HCT116 (cell line): Measurements from ENCODE around the gene TMEM50B. TPM values are rescaled to one million over a fixed set of nuclear protein-coding genes. Genes with fewer than 3 reads are reported as not detected.

ENCODE experiments used
- ATAC-seq: fragments of 200-7000 bp; cut with Tn5 transposase; 2 replicates; pipeline ENCODE4 v1.9.1; 2020; ENCODE audit warnings: mild to moderate bottlenecking, moderate library complexity
- BruUV-seq: library from RNA; stranded (reverse); fragments of 400-500 nt; replicated peaks from 2 replicates; lab custom pipeline; 2021; lab: Mats Ljungman, UMichigan
- CTCF ChIA-PET: fragments of 300-600 bp; sonication (Branson Sonifier 250); formaldehyde crosslinking; loops from one replicate; lab custom pipeline; 2021; ENCODE audit warnings: antibody characterized with exemption; lab: Charles Lee
- POLR2A ChIA-PET: fragments of 300-600, 350-600 bp; sonication (Branson Sonifier 250); formaldehyde crosslinking; loops from one replicate; lab custom pipeline; 2021; ENCODE audit warnings: antibody characterized with exemption; lab: Charles Lee
- RAD21 ChIA-PET, 2 experiments: fragments of 300-600 bp; sonication (Branson Sonifier 250); formaldehyde crosslinking; loops; one replicate each; lab custom pipeline; 2023; ENCODE audit warnings: low total read pairs in 2 of 2; ENCODE audit not compliant: uncharacterized antibody in 2 of 2, unreplicated experiment in 2 of 2, low non-redundant PET in 1 of 2; lab: Charles Lee
- DNase-seq: peaks from one replicate; pipeline ENCODE4 v3.0.0-alpha.2; 2010; ENCODE audit warnings: low read depth, low spot score
- H2AFZ ChIP-seq: fragments of 200-600 bp; shearing (Covaris generic), sonication (generic); 2 replicates; pipeline ENCODE4 v1.6.1; 2017; ENCODE audit warnings: low read depth, mixed run types, mixed read lengths, antibody characterized with exemption, low read length; ENCODE audit not compliant: poor library complexity, severe bottlenecking
- H3K27ac ChIP-seq: 2 replicates; pipeline ENCODE4 v1.5.1; 2012; ENCODE audit warnings: low read depth, low read length
- H3K27me3 ChIP-seq: fragments of 200-600 bp; sonication (generic); 2 replicates; pipeline ENCODE4 v1.6.1; 2016; ENCODE audit warnings: mixed run types, low read length, mixed read lengths; ENCODE audit not compliant: insufficient read depth
- H3K36me3 ChIP-seq, 2 experiments: fragments of 200-500 bp in 1 of 2; fragments of 200-600 bp in 1 of 2; sonication (Bioruptor generic) in 1 of 2; sonication (generic) in 1 of 2; 2 replicates each; pipeline versions ENCODE4 v1.5.1 to v1.6.1; 2014 to 2016; ENCODE audit warnings: low read length in 2 of 2, inconsistent platforms in 1 of 2, mixed read lengths in 1 of 2, mixed run types in 1 of 2; ENCODE audit not compliant: insufficient read depth in 2 of 2, control insufficient read depth in 1 of 2
- H3K4me1 ChIP-seq, 2 experiments: fragments of 200-600 bp in 1 of 2; sonication (generic) in 1 of 2; 2 replicates each; pipeline versions ENCODE4 v1.5.1 to v1.6.1; 2012 to 2017; ENCODE audit warnings: low read length in 2 of 2, inconsistent platforms in 1 of 2, mild to moderate bottlenecking in 1 of 2, mixed read lengths in 1 of 2, mixed run types in 1 of 2, moderate library complexity in 1 of 2; ENCODE audit not compliant: insufficient read depth in 2 of 2, control insufficient read depth in 1 of 2
- H3K4me2 ChIP-seq: fragments of 200-600 bp; sonication (generic); 2 replicates; pipeline ENCODE4 v1.6.1; 2017; ENCODE audit warnings: mixed run types, low read length, mixed read lengths
- H3K4me3 ChIP-seq, 2 experiments: fragments of 200-600 bp in 1 of 2; sonication (generic) in 1 of 2; replicated peaks in 1 of 2; 2 replicates each; pipeline ENCODE4 v1.5.1; 2011 to 2016; ENCODE audit warnings: low read length in 2 of 2, control low read depth in 1 of 2, low read depth in 1 of 2, mild to moderate bottlenecking in 1 of 2, mixed read lengths in 1 of 2, mixed run types in 1 of 2
- H3K79me2 ChIP-seq: fragments of 200-600 bp; sonication (generic); 2 replicates; pipeline ENCODE4 v1.6.1; 2017; ENCODE audit warnings: mild to moderate bottlenecking, mixed run types, low read length, moderate library complexity, mixed read lengths; ENCODE audit not compliant: insufficient read depth
- H3K9ac ChIP-seq: fragments of 200-600 bp; sonication (generic); 2 replicates; pipeline ENCODE4 v1.6.1; 2016; ENCODE audit warnings: low read length, mixed read lengths
- H3K9me2 ChIP-seq: fragments of 200-600 bp; sonication (generic), shearing (Covaris generic); 2 replicates; pipeline ENCODE4 v1.6.1; 2017; ENCODE audit warnings: mixed run types, mild to moderate bottlenecking, moderate library complexity; ENCODE audit not compliant: insufficient read depth
- H3K9me3 ChIP-seq, 2 experiments: fragments of 200-500 bp in 1 of 2; fragments of 200-600 bp in 1 of 2; sonication (Bioruptor generic) in 1 of 2; sonication (generic) in 1 of 2; 2 replicates each; pipeline ENCODE4 v1.6.1; 2014 to 2017; ENCODE audit warnings: low read length in 2 of 2, mixed read lengths in 2 of 2, inconsistent platforms in 1 of 2, low read depth in 1 of 2, mild to moderate bottlenecking in 1 of 2, mixed run types in 1 of 2, moderate library complexity in 1 of 2; ENCODE audit not compliant: control insufficient read depth in 1 of 2, insufficient read depth in 1 of 2
- H4K20me1 ChIP-seq: fragments of 200-600 bp; sonication (generic), shearing (Covaris generic); 2 replicates; pipeline ENCODE4 v1.6.1; 2017; ENCODE audit warnings: mixed run types, mild to moderate bottlenecking, moderate library complexity; ENCODE audit not compliant: insufficient read depth
- ATF3 ChIP-seq: IDR thresholded peaks from 2 replicates; pipeline ENCODE4 v1.6.1; 2012
- CEBPB ChIP-seq: IDR thresholded peaks from 2 replicates; pipeline ENCODE4 v1.6.1; 2012; ENCODE audit warnings: low read depth
- CTCF ChIP-seq, 3 experiments: fragments of 200-600 bp in 1 of 3; sonication (generic) in 1 of 3; IDR thresholded peaks in 2 of 3; conservative IDR thresholded peaks in 1 of 3; 2 replicates each; pipeline ENCODE4 v1.5.1; 2012 to 2017; ENCODE audit warnings: low read depth in 2 of 3, low read length in 2 of 3, antibody characterized with exemption in 1 of 3, borderline replicate concordance in 1 of 3, control low read depth in 1 of 3, mild to moderate bottlenecking in 1 of 3, mixed read lengths in 1 of 3, mixed run types in 1 of 3, moderate library complexity in 1 of 3; ENCODE audit not compliant: insufficient read depth in 1 of 3
- EGR1 ChIP-seq: IDR thresholded peaks from 2 replicates; pipeline ENCODE4 v1.6.1; 2012; ENCODE audit warnings: low read depth
- ELF1 ChIP-seq: IDR thresholded peaks from 2 replicates; pipeline ENCODE4 v1.6.1; 2012; ENCODE audit warnings: low read depth, borderline replicate concordance
- EZH2phosphoT487 ChIP-seq: fragments of 200-600 bp; IDR thresholded peaks from 2 replicates; pipeline ENCODE4 v1.6.1; 2018; ENCODE audit warnings: antibody characterized with exemption, borderline replicate concordance
- FOSL1 ChIP-seq: IDR thresholded peaks from 2 replicates; pipeline ENCODE4 v1.6.1; 2012; ENCODE audit warnings: low read depth
- MAX ChIP-seq: IDR thresholded peaks from 2 replicates; pipeline ENCODE4 v1.6.1; 2012
- RAD21 ChIP-seq: IDR thresholded peaks from 2 replicates; pipeline ENCODE4 v1.6.1; 2012; ENCODE audit warnings: low read depth, mild to moderate bottlenecking
- REST ChIP-seq: IDR thresholded peaks from 2 replicates; pipeline ENCODE4 v1.6.1; 2012; ENCODE audit warnings: low read depth
- SIN3A ChIP-seq: IDR thresholded peaks from 2 replicates; pipeline ENCODE4 v1.6.1; 2012; ENCODE audit warnings: low read depth
- SP1 ChIP-seq: IDR thresholded peaks from 2 replicates; pipeline ENCODE4 v1.6.1; 2012; ENCODE audit warnings: low read depth
- TCF7L2 ChIP-seq: IDR thresholded peaks from 2 replicates; pipeline ENCODE4 v1.7.0; 2011; ENCODE audit warnings: borderline replicate concordance, inconsistent platforms; ENCODE audit not compliant: insufficient read depth, insufficient read length; ENCODE audit errors: extremely low read depth
- YY1 ChIP-seq: IDR thresholded peaks from 2 replicates; pipeline ENCODE4 v1.6.1; 2011; ENCODE audit warnings: low read length, low read depth, moderate library complexity, mild to moderate bottlenecking; ENCODE audit not compliant: insufficient replicate concordance; ENCODE audit errors: extremely low read depth
- ZBTB33 ChIP-seq: IDR thresholded peaks from 2 replicates; pipeline ENCODE4 v1.6.1; 2011; ENCODE audit warnings: mild to moderate bottlenecking, low read length, moderate library complexity; ENCODE audit not compliant: insufficient replicate concordance; ENCODE audit errors: extremely low read depth
- ZFX ChIP-seq: fragments of 450-650 bp; IDR thresholded peaks from 2 replicates; pipeline ENCODE4 v1.6.1; 2017
- intact Hi-C: fragments of 100-400 bp; cut with micrococcal nuclease; formaldehyde crosslinking; loops from 2 replicates; pipeline ENCODE4 v1.10.0; 2022
- total RNA-seq: library from RNA; stranded (reverse); gene quantifications from one replicate; pipeline ENCODE4 v1.2.1, GENCODE V29; 2021; ENCODE audit not compliant: unreplicated experiment

Gene TMEM50B
- total RNA-seq, 1 experiment from 2014 or later = 18.8 TPM

GRCh38 chr21:33432496-33432895, 47.3 kb downstream of the TMEM50B start:
- no TSS peak for BruUV-seq
- RAD21 ChIA-PET = no interaction called here
- TF ChIP-seq ZBTB33 = no peak
- no peak for TF ChIP-seq REST
- TF ChIP-seq ATF3 = no peak
- no peak for TF ChIP-seq CTCF (IDR thresholded peaks at IDR 0.05 in 2 of 3, conservative IDR thresholded peaks at IDR 0.05 in 1 of 3; ENCODE audit: borderline replicate concordance in 1 of 3, insufficient read depth in 1 of 3, low read depth in 2 of 3, low read length in 2 of 3)
- TF ChIP-seq EGR1 = no peak
- no peak for TF ChIP-seq ELF1
- no peak for TF ChIP-seq YY1
- no peak for TF ChIP-seq SP1
- TF ChIP-seq FOSL1 = no peak
- TF ChIP-seq SIN3A = no peak
- TF ChIP-seq MAX = no peak
- no peak for TF ChIP-seq CEBPB
- no peak for TF ChIP-seq RAD21
- no peak for TF ChIP-seq EZH2phosphoT487
- TF ChIP-seq TCF7L2 = no peak
- no peak for TF ChIP-seq ZFX
- ATAC-seq (no peak), DNase-seq (no peak)
- Histone ChIP-seq H3K4me1 (peaks cover 10 to 18% of the 10 kb centered on the region in 2 experiments), H3K9me2 (no peaks in the 10 kb centered on the region), H3K36me3 (peaks cover 17 to 18% of the 10 kb centered on the region in 2 experiments; a peak in 3 of 4 replicates), H3K4me2 (no peak overlapping the region), H3K27ac (no peak overlapping the region), H2AFZ (no peak overlapping the region), H4K20me1 (no peaks in the 10 kb centered on the region), H3K9ac (no peak overlapping the region), H3K9me3 (no peaks in the 10 kb centered on the region), H3K27me3 (no peaks in the 10 kb centered on the region), H3K4me3 (no peak overlapping the region), H3K79me2 (no peaks in the 10 kb centered on the region)
- POLR2A ChIA-PET = no interaction called here
- CTCF ChIA-PET = interaction anchor here (0.6 kb wide), 1 partner anchor 71 kb away, joined by 5 read pairs; no protein-coding TSS in a partner anchor
- intact Hi-C loops = no loop called here
